IPS-18a (cell line): Measurements from ENCODE around the gene KCNJ10.

Source experiments
- H3K27ac ChIP-seq: one replicate; pipeline ENCODE4 v1.5.1; 2013; ENCODE audit warnings: low read length
- H3K27me3 ChIP-seq: one replicate; pipeline ENCODE4 v1.6.1; 2013; ENCODE audit warnings: mild to moderate bottlenecking, low read length; ENCODE audit not compliant: control insufficient read depth, insufficient read depth
- H3K36me3 ChIP-seq: one replicate; pipeline ENCODE4 v1.6.1; 2013; ENCODE audit warnings: low read depth, low read length; ENCODE audit not compliant: control insufficient read depth
- H3K4me1 ChIP-seq: one replicate; pipeline ENCODE4 v1.6.1; 2013; ENCODE audit warnings: low read depth, low read length; ENCODE audit not compliant: control insufficient read depth
- H3K4me3 ChIP-seq: one replicate; pipeline ENCODE4 v1.5.1; 2013; ENCODE audit warnings: low read length
- H3K9ac ChIP-seq: one replicate; pipeline ENCODE4 v1.6.1; 2013; ENCODE audit warnings: mild to moderate bottlenecking, low read length, moderate library complexity
- H3K9me3 ChIP-seq: one replicate; pipeline ENCODE4 v1.6.1; 2013; ENCODE audit warnings: low read depth, low read length; ENCODE audit not compliant: control insufficient read depth

The KCNJ10 gene

DNA sequence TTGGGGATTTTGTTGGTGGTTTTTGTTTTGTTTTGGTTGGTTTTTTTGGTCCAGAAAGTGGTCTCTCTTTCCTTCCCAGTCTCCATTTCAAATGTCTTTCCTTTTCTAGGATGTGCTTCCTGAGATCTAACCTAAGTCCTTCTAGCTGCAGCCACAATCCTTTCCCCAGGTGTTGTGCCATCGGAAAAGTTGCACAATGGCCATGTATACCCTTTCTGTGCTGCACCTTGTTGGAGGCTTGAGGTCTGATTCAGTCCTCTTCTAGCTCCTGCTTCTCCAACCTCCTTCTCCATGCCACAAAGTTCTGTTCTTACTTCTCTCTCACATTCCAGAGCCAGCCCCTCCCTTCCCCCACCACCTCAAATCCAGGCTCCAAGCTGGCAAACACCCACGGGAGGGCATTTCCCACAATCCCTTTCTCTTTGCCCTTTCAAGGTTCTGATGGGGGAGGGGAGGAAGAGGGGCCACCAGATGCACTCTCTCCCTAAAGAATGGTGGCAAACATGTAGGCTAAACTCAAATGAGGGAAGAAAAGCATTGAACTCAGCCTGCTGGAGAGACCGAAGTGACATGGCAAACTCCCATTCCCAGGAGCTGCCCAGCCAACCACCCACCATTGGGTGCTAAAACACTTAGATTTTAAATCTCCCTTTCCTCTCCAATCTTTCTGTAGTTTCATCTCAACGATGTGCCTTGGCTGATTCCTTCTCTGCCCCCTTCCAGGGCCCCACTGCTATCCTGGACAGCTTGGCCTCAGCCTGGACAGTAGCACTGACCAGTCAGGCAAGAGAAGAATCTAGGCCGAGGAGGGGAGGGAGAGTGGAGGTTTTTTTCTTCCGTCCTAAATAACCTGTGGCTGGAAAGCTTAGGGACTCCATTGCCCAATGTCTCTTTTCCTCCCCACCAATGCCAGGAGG is 2.9 kb downstream of the KCNJ10 start:
- Histone ChIP-seq H3K4me1 (peaks cover 25% of the 10 kb centered on the region), H3K4me3 (no peak overlapping the region), H3K27me3 (peaks cover 25% of the 10 kb centered on the region)

DNA sequence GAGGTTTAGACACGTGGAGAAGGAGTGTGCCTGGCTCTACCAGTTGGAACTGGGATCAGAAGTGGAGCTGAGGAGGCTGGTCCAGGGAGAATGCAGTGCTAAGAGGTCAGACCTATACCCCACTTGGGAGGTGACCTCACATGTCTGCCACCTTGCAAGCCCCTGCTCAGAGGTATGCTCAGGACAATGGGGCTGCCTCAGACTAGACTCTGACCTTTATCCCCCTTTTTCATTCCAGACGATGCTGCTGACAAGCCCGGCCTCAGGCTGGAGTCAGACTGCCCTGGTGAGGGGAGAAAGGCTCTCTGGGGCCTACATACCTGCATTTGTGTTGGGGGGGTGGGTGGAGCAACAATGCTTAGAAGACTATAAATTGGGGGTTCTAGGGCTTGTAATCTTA is 5.2 kb downstream of the KCNJ10 start:
- Histone ChIP-seq H3K27ac (no peak overlapping the region), H3K4me3 (no peak overlapping the region), H3K36me3 (no peaks in the 10 kb centered on the region), H3K9me3 (no peaks in the 10 kb centered on the region), H3K27me3 (peaks cover 9% of the 10 kb centered on the region), H3K4me1 (peaks cover 30% of the 10 kb centered on the region), H3K9ac (no peak overlapping the region)

More for the DNA sequence above, 2.9 kb downstream of the KCNJ10 start:
- Histone ChIP-seq H3K27ac (no peak overlapping the region), H3K9me3 (no peaks in the 10 kb centered on the region), H3K36me3 (no peaks in the 10 kb centered on the region), H3K9ac (no peak overlapping the region)

DNA sequence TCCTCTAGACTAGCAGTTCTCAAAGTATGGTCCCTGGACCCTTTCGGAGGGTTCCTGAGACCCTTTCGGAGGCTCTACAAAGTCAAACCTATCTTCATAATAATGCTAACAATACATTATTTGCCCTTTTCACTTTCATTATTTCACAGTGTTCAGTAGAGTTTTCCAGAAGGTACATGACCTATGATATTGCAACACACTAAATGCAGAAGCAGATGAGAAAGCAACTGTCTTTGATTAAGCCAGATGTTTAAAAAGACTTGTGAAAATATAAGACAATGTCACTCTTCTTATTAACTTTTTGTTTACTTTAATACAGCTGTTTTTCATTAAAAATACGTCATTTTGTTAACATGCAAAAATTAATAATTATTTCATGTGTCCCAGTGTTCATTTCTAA is 5.8 kb downstream of the KCNJ10 start:
- Histone ChIP-seq H3K4me3 (no peak overlapping the region), H3K4me1 (peaks cover 30% of the 10 kb centered on the region), H3K27ac (no peak overlapping the region), H3K9me3 (no peaks in the 10 kb centered on the region), H3K36me3 (no peaks in the 10 kb centered on the region), H3K27me3 (peaks cover 4% of the 10 kb centered on the region), H3K9ac (no peak overlapping the region)

DNA sequence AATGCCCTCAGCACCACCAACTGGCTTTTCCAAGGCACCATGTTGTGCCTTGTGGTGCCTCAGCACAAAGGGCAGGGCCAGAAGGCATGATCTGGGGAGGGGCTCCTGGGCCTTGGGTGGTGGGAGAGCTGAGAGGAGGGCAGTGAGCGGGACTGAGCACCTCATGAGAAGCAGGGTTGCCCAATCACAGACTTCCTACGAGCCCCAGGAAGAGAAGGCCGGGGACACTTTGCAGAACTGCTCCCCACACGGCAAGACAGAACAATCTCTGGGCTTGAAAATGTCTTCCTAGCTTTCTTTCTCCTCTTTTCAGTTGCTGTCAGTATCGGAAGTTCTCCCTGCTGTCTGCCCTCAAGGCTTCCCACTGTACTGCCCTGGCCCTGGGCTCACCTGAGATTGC is 6.8 kb downstream of the KCNJ10 start:
- Histone ChIP-seq H3K4me3 (no peak overlapping the region), H3K9me3 (no peaks in the 10 kb centered on the region), H3K4me1 (peaks cover 30% of the 10 kb centered on the region), H3K27me3 (no peaks in the 10 kb centered on the region), H3K9ac (no peak overlapping the region), H3K27ac (no peak overlapping the region), H3K36me3 (no peaks in the 10 kb centered on the region)

DNA sequence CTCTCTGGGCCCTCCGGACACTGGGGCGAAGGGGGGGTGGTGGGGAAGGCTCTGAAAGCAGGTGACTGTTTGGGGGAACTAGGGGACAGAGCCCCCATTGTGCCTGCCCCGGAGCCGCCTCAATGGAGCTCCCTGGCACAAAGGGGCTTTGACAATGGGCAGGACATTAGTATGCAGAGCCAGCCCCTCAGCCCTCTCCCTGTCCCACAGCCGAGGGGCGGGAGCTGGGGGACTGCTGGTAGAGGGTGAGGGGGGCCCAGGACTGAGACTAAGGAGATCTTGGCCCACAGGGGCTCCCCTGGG is 7.8 kb downstream of the KCNJ10 start:
- no peak overlapping the region for H3K4me3 ChIP-seq
- H3K9me3 ChIP-seq, result no peaks in the 10 kb centered on the region
- no peaks in the 10 kb centered on the region for H3K36me3 ChIP-seq
- H3K27ac ChIP-seq, result no peak overlapping the region
- peaks cover 22% of the 10 kb centered on the region for H3K4me1 ChIP-seq
- H3K9ac ChIP-seq, result no peak overlapping the region
- no peaks in the 10 kb centered on the region for H3K27me3 ChIP-seq

DNA sequence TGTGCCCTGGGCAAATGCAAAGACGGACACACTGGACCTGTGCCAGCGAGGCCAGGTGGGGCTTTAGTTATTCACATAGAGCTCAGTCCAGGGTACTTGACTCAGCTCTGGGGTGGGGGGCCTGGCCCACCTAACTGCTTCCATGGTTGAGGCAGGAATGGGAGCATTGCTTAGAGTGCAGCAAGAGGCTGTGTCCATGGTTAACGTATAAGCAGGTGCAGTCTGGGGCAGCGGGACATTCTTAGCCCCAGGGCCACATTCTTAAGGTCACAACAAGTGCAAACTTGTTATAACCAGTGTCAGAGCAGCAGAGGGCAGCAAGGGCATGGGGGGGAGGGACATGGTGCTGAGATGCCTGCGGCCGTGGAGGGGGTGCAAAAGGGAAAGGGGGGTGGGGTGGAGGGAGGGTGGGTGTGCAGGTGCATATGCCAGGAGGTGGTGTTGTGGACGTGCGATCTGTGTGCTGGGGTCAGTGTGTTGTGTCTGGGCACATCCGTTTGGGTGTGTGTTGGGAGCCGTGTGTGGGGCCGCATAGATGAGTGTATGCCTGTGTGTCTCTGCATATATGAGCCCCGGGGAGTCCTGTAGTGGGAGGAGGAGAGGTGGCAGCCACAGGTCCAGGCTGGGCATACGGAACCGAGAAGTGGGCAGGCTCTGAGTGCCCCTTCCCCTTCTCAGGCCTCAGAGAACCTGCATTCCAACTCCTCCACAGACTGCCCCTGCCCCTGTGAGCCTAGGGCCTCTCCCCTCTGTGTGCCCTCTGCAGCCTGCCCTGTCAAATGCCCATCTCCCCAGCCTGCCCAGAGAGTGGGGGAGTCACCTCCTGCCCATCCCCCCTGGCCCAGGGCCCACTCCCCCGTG is 8.4 kb downstream of the KCNJ10 start:
- Histone ChIP-seq H3K27me3 (no peaks in the 10 kb centered on the region), H3K9me3 (no peaks in the 10 kb centered on the region), H3K27ac (no peak overlapping the region), H3K4me1 (peaks cover 17% of the 10 kb centered on the region), H3K36me3 (no peaks in the 10 kb centered on the region), H3K4me3 (no peak overlapping the region), H3K9ac (no peak overlapping the region)

DNA sequence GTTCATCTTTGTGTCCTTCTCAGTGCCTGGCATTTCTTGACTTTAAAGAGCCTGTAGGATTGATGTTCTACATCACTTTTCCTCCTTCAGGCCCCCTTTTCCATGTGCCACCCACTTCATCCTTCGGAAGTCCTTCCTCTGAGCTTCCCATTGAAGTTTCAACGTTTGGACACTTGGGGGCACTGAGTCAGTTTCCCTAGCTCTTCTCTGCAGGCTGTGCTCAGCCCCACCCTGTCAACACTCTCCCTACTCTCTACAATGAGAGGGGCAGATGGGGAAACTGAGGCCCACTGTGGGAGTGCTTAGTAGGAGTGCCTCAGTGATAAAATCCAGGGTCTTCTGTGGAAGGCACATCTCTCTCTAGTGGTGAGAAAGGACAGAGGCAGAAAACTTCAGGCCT is 11.9 kb downstream of the KCNJ10 start:
- H3K36me3 ChIP-seq, result no peaks in the 10 kb centered on the region
- no peaks in the 10 kb centered on the region for H3K9me3 ChIP-seq
- no peak overlapping the region for H3K4me3 ChIP-seq
- peaks cover 15% of the 10 kb centered on the region for H3K4me1 ChIP-seq
- H3K27me3 ChIP-seq, result peaks cover 3% of the 10 kb centered on the region
- H3K9ac ChIP-seq, result no peak overlapping the region
- no peak overlapping the region for H3K27ac ChIP-seq

DNA sequence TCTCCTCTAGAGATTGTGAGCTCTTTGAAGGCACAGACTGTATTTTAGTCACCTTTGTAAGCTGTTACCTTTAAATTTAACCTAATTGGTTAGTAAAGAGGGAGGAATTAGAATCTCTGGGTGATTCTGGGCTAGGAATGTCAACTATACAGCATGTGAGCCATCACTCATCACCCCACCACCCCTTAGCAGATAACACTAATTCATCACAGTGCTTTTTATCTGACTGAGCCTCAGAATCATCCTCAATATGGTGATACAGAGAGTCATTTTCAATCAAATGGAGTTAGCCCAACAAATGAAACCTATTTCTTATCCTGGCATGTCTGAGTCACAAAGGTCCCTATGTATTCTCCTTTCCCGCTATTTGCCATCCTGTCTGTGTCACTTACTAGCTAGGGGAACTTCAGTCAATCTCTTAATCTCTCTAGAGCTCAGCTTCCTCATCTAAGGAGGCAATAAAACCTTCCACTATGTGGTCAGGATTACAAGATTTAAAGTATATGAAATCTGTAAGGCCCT is 13.3 kb downstream of the KCNJ10 start:
- H3K9ac ChIP-seq, result no peak overlapping the region
- peaks cover 4% of the 10 kb centered on the region for H3K4me1 ChIP-seq
- H3K4me3 ChIP-seq, result no peak overlapping the region
- no peak overlapping the region for H3K27ac ChIP-seq
- no peaks in the 10 kb centered on the region for H3K9me3 ChIP-seq
- no peaks in the 10 kb centered on the region for H3K36me3 ChIP-seq
- peaks cover 3% of the 10 kb centered on the region for H3K27me3 ChIP-seq

DNA sequence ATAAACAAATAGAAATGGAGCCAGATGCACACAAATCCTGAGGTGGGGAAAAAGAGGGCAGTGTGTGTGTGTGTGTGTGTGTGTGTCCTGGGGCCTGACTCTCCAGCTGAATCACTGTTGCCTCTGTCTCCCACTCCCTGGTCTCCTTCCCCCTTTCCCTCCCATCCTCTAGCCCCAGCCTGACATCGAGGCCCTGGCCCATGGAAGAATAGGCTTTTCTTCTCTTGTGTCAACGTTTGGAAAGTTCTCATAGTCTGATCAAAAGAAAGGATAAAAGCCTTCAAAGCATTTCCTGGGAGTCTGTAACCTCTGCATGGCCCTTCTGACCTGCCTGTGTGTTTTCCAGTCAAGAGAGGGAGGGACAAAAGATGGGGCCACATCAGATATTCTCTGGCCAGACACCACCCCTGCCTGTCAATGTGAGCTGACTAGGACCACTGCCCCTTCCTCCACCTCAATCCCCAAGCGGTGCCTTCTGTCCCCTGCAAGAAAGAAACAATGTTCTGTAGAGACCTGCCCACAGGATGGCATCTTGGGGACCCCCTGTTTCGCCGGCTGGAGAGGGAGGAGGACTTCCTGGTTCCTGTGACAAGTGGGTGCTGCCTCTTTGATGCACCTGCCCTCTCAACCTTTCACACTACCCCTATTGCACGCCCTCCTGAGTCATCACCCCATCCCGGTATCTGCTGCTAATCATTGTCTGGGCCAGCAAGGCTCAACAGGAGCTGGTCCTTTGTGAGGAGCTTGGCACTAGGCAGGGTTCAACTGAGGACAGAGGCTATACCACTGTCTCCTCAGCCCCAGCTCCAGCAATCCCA is 16.2 kb downstream of the KCNJ10 start:
- Histone ChIP-seq H3K9ac (no peak overlapping the region), H3K9me3 (no peaks in the 10 kb centered on the region), H3K36me3 (no peaks in the 10 kb centered on the region), H3K27me3 (peaks cover 3% of the 10 kb centered on the region), H3K4me3 (no peak overlapping the region), H3K4me1 (peaks cover 6% of the 10 kb centered on the region), H3K27ac (no peak overlapping the region)

DNA sequence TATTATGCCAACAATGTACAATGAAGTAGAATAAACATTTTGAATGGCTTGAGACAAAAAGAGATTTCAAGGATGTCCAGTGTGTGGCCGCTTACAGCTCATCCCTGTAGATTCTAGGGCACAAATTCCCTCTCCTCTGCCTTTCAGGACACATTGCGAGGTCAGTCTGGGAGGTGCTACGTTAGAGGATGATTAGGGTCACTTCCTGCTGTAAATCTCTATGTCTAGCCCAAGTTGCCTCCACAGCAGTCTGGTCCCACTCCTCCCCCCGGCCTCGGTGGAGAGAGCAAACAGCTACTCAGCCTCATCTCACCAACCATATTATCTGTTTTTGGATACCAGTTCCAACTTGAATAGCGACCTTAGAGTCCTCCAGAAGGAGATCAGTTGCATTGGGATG is 17.0 kb downstream of the KCNJ10 start:
- Histone ChIP-seq H3K4me3 (no peak overlapping the region), H3K27ac (no peak overlapping the region), H3K9me3 (no peaks in the 10 kb centered on the region), H3K36me3 (no peaks in the 10 kb centered on the region), H3K4me1 (peaks cover 14% of the 10 kb centered on the region), H3K27me3 (peaks cover 3% of the 10 kb centered on the region), H3K9ac (no peak overlapping the region)

DNA sequence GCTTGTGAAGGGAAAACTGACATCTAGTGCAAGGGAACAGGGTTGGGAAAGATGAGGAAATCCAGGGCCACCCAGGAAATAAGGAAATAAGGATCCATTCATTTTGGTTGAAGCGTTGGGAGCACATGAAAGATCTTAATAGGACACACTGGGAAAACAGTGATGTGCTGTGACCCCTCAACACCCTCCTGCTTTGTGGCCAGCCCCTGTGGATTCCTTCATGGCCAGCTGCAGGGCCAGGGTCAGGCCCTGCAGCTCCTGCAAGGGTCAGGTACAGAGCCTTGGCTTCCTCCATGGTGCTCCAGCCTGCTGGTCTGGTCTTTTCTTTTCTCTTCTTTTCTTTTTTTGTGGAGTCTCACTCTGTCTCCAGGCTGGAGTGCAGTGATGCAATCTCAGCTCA is 19.3 kb downstream of the KCNJ10 start:
- no peak overlapping the region for H3K4me3 ChIP-seq
- no peaks in the 10 kb centered on the region for H3K36me3 ChIP-seq
- peaks cover 3% of the 10 kb centered on the region for H3K27me3 ChIP-seq
- H3K27ac ChIP-seq, result no peak overlapping the region
- no peaks in the 10 kb centered on the region for H3K9me3 ChIP-seq
- no peak overlapping the region for H3K9ac ChIP-seq
- H3K4me1 ChIP-seq, result peaks cover 33% of the 10 kb centered on the region
